Activated CD8-positive, alpha-beta memory T cell treated with anti-CD3 and anti-CD28 coated beads for 36 hours (primary cell): ENCODE measurements around the gene TRAT1. TPM values are rescaled to one million over a fixed set of nuclear protein-coding genes. Genes with fewer than 3 reads are reported as not detected.

Experiments
- CTCF ChIA-PET: fragments of 350-600 bp; sonication (Branson Sonifier 250); formaldehyde crosslinking; loops from one replicate; lab custom pipeline; 2021; ENCODE audit warnings: antibody characterized with exemption; lab: Charles Lee
- POLR2A ChIA-PET: fragments of 350-600 bp; sonication (Branson Sonifier 250); formaldehyde crosslinking; loops from one replicate; lab custom pipeline; 2021; ENCODE audit warnings: antibody characterized with exemption; lab: Charles Lee
- total RNA-seq, 2 experiments: library from RNA; stranded (reverse); gene quantifications; one replicate each; pipeline ENCODE4 v1.2.3, GENCODE V29; 2021

Gene TRAT1
- total RNA-seq, 2 experiments from 2014 or later, result 21.7 to 23.5 TPM

- ChIA-PET POLR2A (interaction anchor here (0.6 to 1.2 kb wide), 2 partner anchors 24 to 708 kb away, joined by 3 read pairs; no protein-coding TSS in a partner anchor), CTCF (interaction anchor here (0.9 to 1.6 kb wide), 3 partner anchors 8 to 20 kb away, joined by 3 to 4 read pairs (median 3); no protein-coding TSS in a partner anchor)
Measured at GRCh38 chr3:108838436-108838835, 15.8 kb downstream of the TRAT1 start.

- ChIA-PET POLR2A (no interaction called here), CTCF (no interaction called here)
Measured at GRCh38 chr3:108845709-108846293, 23.2 kb downstream of the TRAT1 start.

- CTCF ChIA-PET, result no interaction called here
- POLR2A ChIA-PET, result no interaction called here
Measured at GRCh38 chr3:108847187-108847586, 24.6 kb downstream of the TRAT1 start.

GRCh38 chr3:108849075-108849474, 26.5 kb downstream of the TRAT1 start:
- CTCF ChIA-PET, result no interaction called here
- POLR2A ChIA-PET, result no interaction called here

- POLR2A ChIA-PET, result no interaction called here
- CTCF ChIA-PET, result no interaction called here
Measured at GRCh38 chr3:108861401-108861800, 38.8 kb downstream of the TRAT1 start.

- POLR2A ChIA-PET, result interaction anchor here (0.6 to 1.1 kb wide), 2 partner anchors 25 to 45 kb away, joined by 3 read pairs; no protein-coding TSS in a partner anchor
- CTCF ChIA-PET, result interaction anchor here (1.1 kb wide), 1 partner anchor 199 kb away, joined by 4 read pairs; no protein-coding TSS in a partner anchor
Measured at GRCh38 chr3:108862865-108863798, 40.5 kb downstream of the TRAT1 start.

- POLR2A ChIA-PET, result interaction anchor here (0.6 kb wide), 1 partner anchor 46 kb away, joined by 3 read pairs; no protein-coding TSS in a partner anchor
Measured at GRCh38 chr3:108863799-108864135, 41.2 kb downstream of the TRAT1 start.

GRCh38 chr3:108877901-108878300, 55.3 kb downstream of the TRAT1 start:
- ChIA-PET CTCF (no interaction called here), POLR2A (interaction anchor here (0.6 kb wide), 1 partner anchor 808 kb away, joined by 7 read pairs; no protein-coding TSS in a partner anchor)

More at GRCh38 chr3:108863799-108864135, 41.2 kb downstream of the TRAT1 start:
- CTCF ChIA-PET, result interaction anchor here (1.1 kb wide), 1 partner anchor 200 kb away, joined by 4 read pairs; no protein-coding TSS in a partner anchor

GRCh38 chr3:108879915-108880314, 57.3 kb downstream of the TRAT1 start:
- CTCF ChIA-PET, result no interaction called here
- POLR2A ChIA-PET, result no interaction called here

GRCh38 chr3:108882762-108883161, 60.2 kb downstream of the TRAT1 start:
- ChIA-PET POLR2A (no interaction called here), CTCF (interaction anchor here (1.4 kb wide), 1 partner anchor 64 kb away, joined by 3 read pairs; no protein-coding TSS in a partner anchor)

GRCh38 chr3:108883373-108883772, 60.8 kb downstream of the TRAT1 start:
- POLR2A ChIA-PET, result no interaction called here
- CTCF ChIA-PET, result interaction anchor here (1.4 kb wide), 1 partner anchor 64 kb away, joined by 3 read pairs; no protein-coding TSS in a partner anchor

- POLR2A ChIA-PET, result no interaction called here
Measured at GRCh38 chr3:108887121-108887520, 64.5 kb downstream of the TRAT1 start.

GRCh38 chr3:108887777-108888176, 65.2 kb downstream of the TRAT1 start:
- ChIA-PET POLR2A (interaction anchor here (0.6 kb wide), 1 partner anchor 190 kb away, joined by 8 read pairs; no protein-coding TSS in a partner anchor), CTCF (no interaction called here)

More at GRCh38 chr3:108887121-108887520, 64.5 kb downstream of the TRAT1 start:
- CTCF ChIA-PET, result no interaction called here

- CTCF ChIA-PET, result interaction anchor here (1.1 kb wide), 1 partner anchor 23 kb away, joined by 5 read pairs; no protein-coding TSS in a partner anchor
- POLR2A ChIA-PET, result no interaction called here
Measured at GRCh38 chr3:108891833-108892232, 69.2 kb downstream of the TRAT1 start.

GRCh38 chr3:108894981-108895380, 72.4 kb downstream of the TRAT1 start:
- ChIA-PET POLR2A (no interaction called here), CTCF (no interaction called here)

GRCh38 chr3:108897883-108898282, 75.3 kb downstream of the TRAT1 start:
- ChIA-PET CTCF (no interaction called here), POLR2A (interaction anchor here (0.6 kb wide), 1 partner anchor 231 kb away, joined by 3 read pairs; no protein-coding TSS in a partner anchor)

- ChIA-PET POLR2A (no interaction called here), CTCF (interaction anchor here (0.7 kb wide), 1 partner anchor 1033 kb away, joined by 3 read pairs; no protein-coding TSS in a partner anchor)
Measured at GRCh38 chr3:108899530-108899929, 76.9 kb downstream of the TRAT1 start.
